Endodermal cell (in vitro differentiated cells): ENCODE measurements around the gene ZNF227. TPM values are rescaled to one million over a fixed set of nuclear protein-coding genes. Genes with fewer than 3 reads are reported as not detected.

Source experiments
- DNase-seq: peaks from one replicate; pipeline ENCODE4 v3.0.0-alpha.2; 2017
- H3K27ac ChIP-seq: 2 replicates; pipeline ENCODE4 v1.5.1; 2013; ENCODE audit warnings: mild to moderate bottlenecking, low read depth, low read length, moderate library complexity
- H3K27me3 ChIP-seq: 2 replicates; pipeline ENCODE4 v1.6.1; 2013; ENCODE audit warnings: mild to moderate bottlenecking, low read length, moderate library complexity; ENCODE audit not compliant: insufficient read depth, control insufficient read depth, poor library complexity, severe bottlenecking
- H3K36me3 ChIP-seq: 2 replicates; pipeline ENCODE4 v1.7.0; 2013; ENCODE audit warnings: mild to moderate bottlenecking, low read length, moderate library complexity; ENCODE audit not compliant: control insufficient read depth, insufficient read depth
- H3K4me1 ChIP-seq: one replicate; pipeline ENCODE4 v1.7.0; 2013; ENCODE audit warnings: low read length; ENCODE audit not compliant: control insufficient read depth, insufficient read depth
- H3K4me3 ChIP-seq: 2 replicates; pipeline ENCODE4 v1.5.1; 2013; ENCODE audit warnings: mild to moderate bottlenecking, low read length, moderate library complexity
- H3K9ac ChIP-seq: 2 replicates; pipeline ENCODE4 v1.6.1; 2013; ENCODE audit warnings: mild to moderate bottlenecking, low read length, moderate library complexity; ENCODE audit not compliant: poor library complexity, severe bottlenecking; ENCODE audit errors: extremely low read depth
- H3K9me3 ChIP-seq: 2 replicates; pipeline ENCODE4 v1.6.1; 2013; ENCODE audit warnings: mild to moderate bottlenecking, low read length, moderate library complexity; ENCODE audit not compliant: control insufficient read depth
- H3K27ac Mint-ChIP-seq: 2 replicates; pipeline ENCODE4 v1.8.0; 2020; ENCODE audit warnings: mixed read lengths
- H3K27me3 Mint-ChIP-seq: 2 replicates; pipeline ENCODE4 v1.8.0; 2021; ENCODE audit warnings: mild to moderate bottlenecking, mixed read lengths; ENCODE audit not compliant: insufficient read depth
- H3K36me3 Mint-ChIP-seq: 2 replicates; pipeline ENCODE4 v1.8.0; 2020; ENCODE audit warnings: low read depth, mixed read lengths
- H3K4me1 Mint-ChIP-seq: 2 replicates; pipeline ENCODE4 v1.8.0; 2020; ENCODE audit warnings: mixed read lengths
- H3K4me3 Mint-ChIP-seq: 2 replicates; pipeline ENCODE4 v1.8.0; 2020; ENCODE audit warnings: mild to moderate bottlenecking, moderate library complexity, mixed read lengths
- H3K9me3 Mint-ChIP-seq: 2 replicates; pipeline ENCODE4 v1.8.0; 2020; ENCODE audit warnings: mild to moderate bottlenecking, mixed read lengths
- CTCF ChIP-seq: fragments of 200-600 bp; sonication (generic); conservative IDR thresholded peaks from 2 replicates; pipeline ENCODE4 v1.5.0; 2021; ENCODE audit warnings: antibody characterized with exemption, mild to moderate bottlenecking
- WGBS, 2 experiments: methylation state at CpG; one replicate each; pipeline versions ENCODE4 v1.1.5 to v1.1.7; 2013; ENCODE audit warnings: missing lambda C conversion rate in 2 of 2, mixed read lengths in 1 of 2; ENCODE audit not compliant: insufficient coverage in 1 of 2, insufficient read length in 1 of 2; 5-methylcytosine and 5-hydroxymethylcytosine counted together
- total RNA-seq, 2 donors: library from RNA; stranded (reverse); fragmentation: NEBNext Ultra II Directional in 1 of 2; extraction: Animal tissue kit (Norgen Biotek cat#: 25700) in 1 of 2; gene quantifications; 2 replicates in 1 of 2; 3 replicates in 1 of 2; pipeline ENCODE4 v1.2.1, GENCODE V29; 2021

Gene ZNF227
- total RNA-seq, 2 donors from 2014 or later = 27.6 to 27.8 TPM

DNA sequence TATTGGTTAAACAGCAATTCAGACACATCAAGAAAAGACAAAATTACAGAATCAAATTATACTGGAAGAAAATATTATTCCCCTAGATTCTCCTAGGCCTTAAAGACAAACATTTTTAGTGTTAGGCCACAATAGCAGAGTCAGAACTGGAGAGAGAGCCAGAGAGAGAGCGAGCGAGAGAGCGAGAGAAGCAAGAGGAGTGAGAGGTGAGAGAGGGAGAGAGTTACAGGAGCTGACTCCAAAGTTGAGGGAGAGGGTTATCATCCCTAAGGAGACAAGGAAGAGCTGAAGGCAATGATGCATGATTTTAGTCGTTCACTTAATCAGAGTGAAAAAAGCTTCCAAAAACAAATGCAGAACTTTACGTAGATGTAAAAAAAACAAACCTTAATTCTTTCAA, 20.2 kb upstream of the ZNF227 start:
- Mint-ChIP-seq H3K4me3 (no peak overlapping the region), H3K27ac (no peak overlapping the region), H3K9me3 (no peaks in the 10 kb centered on the region), H3K36me3 (no peaks in the 10 kb centered on the region), H3K27me3 (peaks cover 27% of the 10 kb centered on the region), H3K4me1 (no peaks in the 10 kb centered on the region)
- no peaks in the 10 kb centered on the region for H3K27me3 ChIP-seq
- H3K27ac ChIP-seq = no peak overlapping the region
- no peak overlapping the region for H3K9ac ChIP-seq
- no peak overlapping the region for H3K4me3 ChIP-seq
- no peaks in the 10 kb centered on the region for H3K9me3 ChIP-seq
- TF ChIP-seq CTCF = no peak
- H3K36me3 ChIP-seq = no peaks in the 10 kb centered on the region
- H3K4me1 ChIP-seq = no peaks in the 10 kb centered on the region
- DNase-seq = no peak
- WGBS, 2 experiments = 84 to 91% methylated on average over 3 to 5 of the region's 5 CpGs

DNA sequence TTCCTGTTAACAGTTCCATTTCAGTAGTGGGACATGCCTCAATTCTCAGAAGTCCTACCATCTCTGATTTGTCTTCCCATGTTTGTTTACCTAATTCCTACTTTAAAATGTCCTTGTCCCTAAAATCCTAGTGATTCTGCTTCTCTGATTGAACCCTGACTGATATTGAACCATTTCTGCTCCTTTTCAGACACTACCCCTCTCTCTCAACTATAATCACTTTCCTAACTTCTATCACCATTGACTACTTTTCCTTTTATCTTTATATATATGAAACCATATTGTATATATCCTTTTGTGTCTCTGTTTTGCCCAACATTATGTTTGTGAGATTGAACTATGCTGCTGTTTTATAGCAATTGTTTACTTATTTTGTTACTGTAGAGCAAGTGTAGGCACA, 15.6 kb upstream of the ZNF227 start:
- H3K27ac ChIP-seq = no peak overlapping the region
- TF ChIP-seq CTCF = no peak
- no peaks in the 10 kb centered on the region for H3K4me1 ChIP-seq
- no peak overlapping the region for H3K27ac Mint-ChIP-seq
- no peaks in the 10 kb centered on the region for H3K9me3 ChIP-seq
- no peaks in the 10 kb centered on the region for H3K27me3 ChIP-seq
- H3K4me3 ChIP-seq = no peak overlapping the region
- no peak for DNase-seq
- peaks cover 9% of the 10 kb centered on the region for H3K9me3 Mint-ChIP-seq
- no peaks in the 10 kb centered on the region for H3K4me1 Mint-ChIP-seq
- no peak overlapping the region for H3K4me3 Mint-ChIP-seq
- no peaks in the 10 kb centered on the region for H3K36me3 Mint-ChIP-seq
- H3K9ac ChIP-seq = no peak overlapping the region
- no peaks in the 10 kb centered on the region for H3K36me3 ChIP-seq
- H3K27me3 Mint-ChIP-seq = peaks cover 34% of the 10 kb centered on the region

- DNase-seq = no peak
- H3K27me3 Mint-ChIP-seq = peaks cover 42% of the 10 kb centered on the region
- no peak overlapping the region for H3K4me3 ChIP-seq
- peaks cover 21% of the 10 kb centered on the region for H3K27me3 ChIP-seq
- H3K9ac ChIP-seq = no peak overlapping the region
- H3K4me3 Mint-ChIP-seq = no peak overlapping the region
- H3K4me1 Mint-ChIP-seq = no peaks in the 10 kb centered on the region
- no peaks in the 10 kb centered on the region for H3K4me1 ChIP-seq
- peaks cover 3% of the 10 kb centered on the region for H3K36me3 Mint-ChIP-seq
- 88% methylated on average over 1 of the region's 1 CpG for WGBS, 2 experiments
- H3K9me3 ChIP-seq = peaks cover 25% of the 10 kb centered on the region
- no peaks in the 10 kb centered on the region for H3K36me3 ChIP-seq
- TF ChIP-seq CTCF = no peak
- H3K27ac Mint-ChIP-seq = no peak overlapping the region
- no peak overlapping the region for H3K27ac ChIP-seq
- peaks cover 39% of the 10 kb centered on the region for H3K9me3 Mint-ChIP-seq
Measured at GRCh38 chr19:44202470-44202869, 9.9 kb upstream of the ZNF227 start.
